GM23338 (cell line): ENCODE measurements around the gene DGAT2. TPM values are rescaled to one million over a fixed set of nuclear protein-coding genes. Genes with fewer than 3 reads are reported as not detected.

ENCODE experiments used
- ATAC-seq: fragments of 200-7000 bp; cut with Tn5 transposase; 3 replicates; pipeline ENCODE4 v1.9.1; 2020
- DNase-seq: peaks from one replicate; pipeline ENCODE4 v3.0.0-alpha.2; 2015; ENCODE audit warnings: low spot score
- H2AFZ ChIP-seq: fragments of 200-600 bp; sonication (generic); 2 replicates; pipeline ENCODE4 v1.8.0; 2016; ENCODE audit warnings: antibody characterized with exemption, mild to moderate bottlenecking, moderate library complexity
- H3F3A ChIP-seq: fragments of 200-600 bp; sonication (generic); replicated peaks from 2 replicates; pipeline ENCODE4 v1.8.0; 2017; ENCODE audit warnings: antibody characterized with exemption, mixed run types, low read depth
- H3K27ac ChIP-seq: fragments of 200-600 bp; sonication (generic); 2 replicates; pipeline ENCODE4 v1.6.1; 2016; ENCODE audit warnings: low read depth
- H3K27me3 ChIP-seq: fragments of 200-600 bp; sonication (generic); 2 replicates; pipeline ENCODE4 v1.8.0; 2016; ENCODE audit warnings: mild to moderate bottlenecking, mixed run types, moderate library complexity; ENCODE audit not compliant: insufficient read depth
- H3K36me3 ChIP-seq: fragments of 200-600 bp; sonication (generic); 2 replicates; pipeline ENCODE4 v1.8.0; 2016; ENCODE audit warnings: mild to moderate bottlenecking; ENCODE audit not compliant: insufficient read depth
- H3K4me1 ChIP-seq: fragments of 200-600 bp; sonication (generic); 2 replicates; pipeline ENCODE4 v1.8.0; 2016; ENCODE audit warnings: mild to moderate bottlenecking, moderate library complexity; ENCODE audit not compliant: insufficient read depth
- H3K4me2 ChIP-seq: fragments of 200-600 bp; sonication (generic); 2 replicates; pipeline ENCODE4 v1.7.1; 2017; ENCODE audit warnings: mixed run types
- H3K4me3 ChIP-seq: fragments of 200-600 bp; sonication (generic); 2 replicates; pipeline ENCODE4 v1.6.1; 2016; ENCODE audit warnings: mixed run types
- H3K79me2 ChIP-seq: fragments of 200-600 bp; sonication (generic); replicated peaks from 2 replicates; pipeline ENCODE4 v1.8.0; 2017; ENCODE audit warnings: mild to moderate bottlenecking; ENCODE audit not compliant: insufficient read depth
- H3K9me2 ChIP-seq: fragments of 200-600 bp; sonication (generic); 2 replicates; pipeline ENCODE4 v1.8.0; 2017; ENCODE audit not compliant: insufficient read depth
- H4K20me1 ChIP-seq: fragments of 200-600 bp; sonication (generic); replicated peaks from 2 replicates; pipeline ENCODE4 v1.8.0; 2017; ENCODE audit warnings: mild to moderate bottlenecking; ENCODE audit not compliant: insufficient read depth
- H3K27ac Mint-ChIP-seq: 2 replicates; pipeline ENCODE4 v1.8.0; 2020; ENCODE audit warnings: inconsistent platforms, mild to moderate bottlenecking, moderate library complexity, mixed read lengths
- H3K27me3 Mint-ChIP-seq: 3 replicates; pipeline ENCODE4 v1.8.0; 2022; ENCODE audit warnings: low read depth, mild to moderate bottlenecking, moderate library complexity, mixed read lengths, inconsistent platforms; ENCODE audit not compliant: insufficient read depth, poor library complexity
- H3K36me3 Mint-ChIP-seq: 3 replicates; pipeline ENCODE4 v1.8.0; 2021; ENCODE audit warnings: low read depth, mild to moderate bottlenecking, inconsistent platforms, moderate library complexity, mixed read lengths
- H3K4me1 Mint-ChIP-seq: 3 replicates; pipeline ENCODE4 v1.8.0; 2020; ENCODE audit warnings: mild to moderate bottlenecking, inconsistent platforms, mixed read lengths
- H3K4me3 Mint-ChIP-seq: 3 replicates; pipeline ENCODE4 v1.8.0; 2021; ENCODE audit warnings: moderate library complexity, mild to moderate bottlenecking, inconsistent platforms, mixed read lengths
- H3K9me3 Mint-ChIP-seq: 3 replicates; pipeline ENCODE4 v1.8.0; 2020; ENCODE audit warnings: moderate library complexity, mild to moderate bottlenecking, inconsistent platforms, mixed read lengths
- CTCF ChIP-seq, 2 experiments: fragments of 200-600 bp in 1 of 2; sonication (generic) in 1 of 2; conservative IDR thresholded peaks; 2 replicates each; pipeline versions ENCODE4 v1.5.1 to v1.6.1; 2016 to 2017; ENCODE audit warnings: antibody characterized with exemption in 2 of 2, low read depth in 2 of 2, mild to moderate bottlenecking in 2 of 2, moderate library complexity in 1 of 2
- ETS1 ChIP-seq: IDR thresholded peaks from 2 replicates; pipeline ENCODE4 v1.6.1; 2016; ENCODE audit warnings: antibody characterized with exemption
- EZH2 ChIP-seq: fragments of 200-600 bp; sonication (generic); IDR thresholded peaks from one replicate; pipeline ENCODE4 v1.8.0; 2017; ENCODE audit warnings: antibody characterized with exemption, mild to moderate bottlenecking, low read depth; ENCODE audit not compliant: unreplicated experiment
- EZH2phosphoT487 ChIP-seq: fragments of 200-600 bp; sonication (generic); IDR thresholded peaks from one replicate; pipeline ENCODE4 v1.8.1; 2018; ENCODE audit warnings: antibody characterized with exemption; ENCODE audit not compliant: unreplicated experiment
- JUNB ChIP-seq: IDR thresholded peaks from one replicate; pipeline ENCODE4 v1.6.1; 2016; ENCODE audit warnings: antibody characterized with exemption; ENCODE audit not compliant: unreplicated experiment
- NANOG ChIP-seq: IDR thresholded peaks from 2 replicates; pipeline ENCODE4 v1.6.1; 2016; ENCODE audit warnings: antibody characterized with exemption, borderline replicate concordance
- POLR2AphosphoS5 ChIP-seq: IDR thresholded peaks from 2 replicates; pipeline ENCODE4 v1.6.1; 2016; ENCODE audit warnings: antibody characterized with exemption, low read depth
- REST ChIP-seq: IDR thresholded peaks from one replicate; pipeline ENCODE4 v1.6.1; 2018; ENCODE audit warnings: antibody characterized with exemption; ENCODE audit not compliant: unreplicated experiment
- STAT1 ChIP-seq: IDR thresholded peaks from one replicate; pipeline ENCODE4 v1.6.1; 2016; ENCODE audit warnings: antibody characterized with exemption; ENCODE audit not compliant: unreplicated experiment
- ZNF114 ChIP-seq: fragments of 250-450 bp; sonication (Bioruptor Pico); IDR thresholded peaks from 2 replicates; pipeline ENCODE4 v1.5.0; 2020; ENCODE audit warnings: mild to moderate bottlenecking, moderate library complexity
- ZNF331 ChIP-seq: fragments of 250-450 bp; sonication (Bioruptor Pico); IDR thresholded peaks from 2 replicates; pipeline ENCODE4 v1.5.0; 2020; ENCODE audit warnings: low read depth, mild to moderate bottlenecking, moderate library complexity
- polyA plus RNA-seq: library from polyadenylated mRNA; unstranded; fragments of >200 nt; fragmentation: Nextera tagmentation; extraction: Ambion mirVana; gene quantifications from 2 replicates; pipeline ENCODE4 v1.2.1, GENCODE V29; 2016
- total RNA-seq: library from RNA; depleted of rRNA; stranded (reverse); fragments of >200 nt; shearing (Covaris generic); gene quantifications from 2 replicates; pipeline ENCODE4 v1.2.3, GENCODE V29; 2014

Gene DGAT2
- total and polyA plus RNA-seq, 2 experiments from 2014 or later = 1.9 to 2.6 TPM

GRCh38 chr11:75813124-75813523 is 44.5 kb downstream of the DGAT2 start:
- H3K27ac Mint-ChIP-seq = peak overlapping the region; percentile 25; the same call in 1 of the 2 replicates
- H3K27me3 Mint-ChIP-seq = peaks cover 2% of the 10 kb centered on the region
- Histone ChIP-seq H3K27me3 (peaks cover 7% of the 10 kb centered on the region; the same call in 1 of the 2 replicates), H4K20me1 (no peaks in the 10 kb centered on the region; the same call in 1 of the 2 replicates), H3K27ac (no peak overlapping the region), H3K9me2 (no peaks in the 10 kb centered on the region), H3K36me3 (no peaks in the 10 kb centered on the region), H3F3A (no peaks in the 10 kb centered on the region), H2AFZ (no peak overlapping the region), H3K4me2 (0 out of 2 replicates have a peak overlapping the region, but pooled peaks have one; percentile 86), H3K4me3 (no peak overlapping the region), H3K4me1 (peaks cover 17% of the 10 kb centered on the region), H3K79me2 (peaks cover 25% of the 10 kb centered on the region)
- DNase-seq (no peak), ATAC-seq (no peak)
- no peaks in the 10 kb centered on the region for H3K9me3 Mint-ChIP-seq
- H3K36me3 Mint-ChIP-seq = no peaks in the 10 kb centered on the region
- H3K4me1 Mint-ChIP-seq = peaks cover 16% of the 10 kb centered on the region
- H3K4me3 Mint-ChIP-seq = no peak overlapping the region; the same call in 2 of the 3 replicates
- TF ChIP-seq JUNB (no peak), ZNF114 (CRISPR knock-in tag) (no peak), EZH2 (no peak), POLR2AphosphoS5 (no peak), ZNF331 (CRISPR knock-in tag) (no peak), ETS1 (no peak), NANOG (no peak)

- Histone ChIP-seq H3K79me2 (peaks cover 30% of the 10 kb centered on the region), H3K4me2 (peak overlapping the region; percentile 86), H3K27ac (no peak overlapping the region), H3K4me1 (peaks cover 17% of the 10 kb centered on the region), H3K27me3 (peaks cover 7% of the 10 kb centered on the region; the same call in 1 of the 2 replicates), H2AFZ (no peak overlapping the region), H3K9me2 (no peaks in the 10 kb centered on the region), H3K4me3 (peak overlapping the region; percentile 93), H3K36me3 (no peaks in the 10 kb centered on the region), H4K20me1 (no peaks in the 10 kb centered on the region; the same call in none of the 2 replicates), H3F3A (no peaks in the 10 kb centered on the region)
- Mint-ChIP-seq H3K27me3 (peaks cover 2% of the 10 kb centered on the region), H3K27ac (no peak overlapping the region), H3K4me1 (peaks cover 16% of the 10 kb centered on the region), H3K9me3 (no peaks in the 10 kb centered on the region), H3K36me3 (no peaks in the 10 kb centered on the region), H3K4me3 (no peak overlapping the region; the same call in 1 of the 3 replicates)
- DNase-seq = no peak
- no peak for ATAC-seq
- TF ChIP-seq EZH2phosphoT487 = no peak
- TF ChIP-seq CTCF (conservative IDR thresholded peaks at IDR 0.05; ENCODE audit: low read depth in 2 of 2) = no peak
- TF ChIP-seq ETS1 = no peak
- no peak for TF ChIP-seq REST
- no peak for TF ChIP-seq POLR2AphosphoS5
- no peak for TF ChIP-seq EZH2
- no peak for TF ChIP-seq NANOG
- TF ChIP-seq STAT1 = no peak
Measured at GRCh38 chr11:75813622-75814039, 45.1 kb downstream of the DGAT2 start.
